Retinal pigment epithelial cell (primary cell): Measurements from ENCODE around the gene COL26A1.

Experiments
- DNase-seq: peaks from one replicate; pipeline ENCODE4 v3.0.0-alpha.2; 2010; ENCODE audit warnings: low read depth
- H3K4me3 ChIP-seq: 2 replicates; pipeline ENCODE4 v1.5.1; 2011; ENCODE audit warnings: mild to moderate bottlenecking, low read length, control low read depth, moderate library complexity
- CTCF ChIP-seq: conservative IDR thresholded peaks from 2 replicates; pipeline ENCODE4 v1.5.1; 2011; ENCODE audit warnings: low read depth, low read length, control low read depth, inconsistent platforms

Gene COL26A1

GRCh38 chr7:101381549-101382111, 19.0 kb downstream of the COL26A1 start:
- no peak for TF ChIP-seq CTCF
- H3K4me3 ChIP-seq = no peak overlapping the region
- DNase-seq = no peak

- no peak for DNase-seq
- H3K4me3 ChIP-seq = no peak overlapping the region
- no peak for TF ChIP-seq CTCF
Observed at GRCh38 chr7:101382937-101383336, 20.3 kb downstream of the COL26A1 start.

- no peak for TF ChIP-seq CTCF
- H3K4me3 ChIP-seq = no peak overlapping the region
Observed at GRCh38 chr7:101386177-101386557, 23.5 kb downstream of the COL26A1 start.

GRCh38 chr7:101386558-101387231, 24.0 kb downstream of the COL26A1 start:
- no peak for DNase-seq
- no peak overlapping the region for H3K4me3 ChIP-seq
- no peak for TF ChIP-seq CTCF

More at GRCh38 chr7:101386177-101386557, 23.5 kb downstream of the COL26A1 start:
- no peak for DNase-seq

GRCh38 chr7:101390901-101391301, 28.2 kb downstream of the COL26A1 start:
- no peak for DNase-seq
- no peak for TF ChIP-seq CTCF
- no peak overlapping the region for H3K4me3 ChIP-seq

- no peak for TF ChIP-seq CTCF
- DNase-seq = no peak
- no peak overlapping the region for H3K4me3 ChIP-seq
Observed at GRCh38 chr7:101391991-101392390, 29.3 kb downstream of the COL26A1 start.

GRCh38 chr7:101393865-101394264, 31.2 kb downstream of the COL26A1 start:
- TF ChIP-seq CTCF = no peak
- DNase-seq = no peak
- no peak overlapping the region for H3K4me3 ChIP-seq
